Mesendoderm (in vitro differentiated cells): ENCODE results near the gene COL6A3.

ENCODE experiments used
- DNase-seq: peaks from one replicate; pipeline ENCODE4 v3.0.0; 2013
- H2AK5ac ChIP-seq: 2 replicates; pipeline ENCODE4 v1.6.1; 2013; ENCODE audit warnings: low read length, inconsistent platforms
- H2BK120ac ChIP-seq: 2 replicates; pipeline ENCODE4 v1.6.1; 2013; ENCODE audit warnings: low read depth, mild to moderate bottlenecking, low read length, moderate library complexity, mixed read lengths
- H2BK15ac ChIP-seq: replicated peaks from 2 replicates; pipeline ENCODE4 v1.6.1; 2013; ENCODE audit warnings: low read depth, mild to moderate bottlenecking, moderate library complexity
- H2BK5ac ChIP-seq: 2 replicates; pipeline ENCODE4 v1.6.1; 2013; ENCODE audit warnings: low read length, inconsistent platforms
- H3K18ac ChIP-seq: 2 replicates; pipeline ENCODE4 v1.6.1; 2013; ENCODE audit warnings: mild to moderate bottlenecking, low read length, mixed read lengths
- H3K23ac ChIP-seq: one replicate; pipeline ENCODE4 v1.6.1; 2013; ENCODE audit warnings: low read length
- H3K27ac ChIP-seq: 2 replicates; pipeline ENCODE4 v1.5.1; 2013; ENCODE audit warnings: low read depth, mild to moderate bottlenecking, inconsistent platforms, low read length, moderate library complexity
- H3K27me3 ChIP-seq: 2 replicates; pipeline ENCODE4 v1.6.1; 2013; ENCODE audit warnings: low read length, control low read depth, mild to moderate bottlenecking, inconsistent platforms; ENCODE audit not compliant: insufficient read depth, poor library complexity
- H3K36me3 ChIP-seq: 2 replicates; pipeline ENCODE4 v1.6.1; 2013; ENCODE audit warnings: low read length, inconsistent platforms; ENCODE audit not compliant: control insufficient read depth, insufficient read depth
- H3K4ac ChIP-seq: one replicate; pipeline ENCODE4 v1.6.1; 2013; ENCODE audit warnings: low read depth, mild to moderate bottlenecking, low read length, moderate library complexity
- H3K4me1 ChIP-seq: 2 replicates; pipeline ENCODE4 v1.6.1; 2013; ENCODE audit warnings: low read depth, low read length, inconsistent platforms; ENCODE audit not compliant: control insufficient read depth
- H3K4me2 ChIP-seq: 2 replicates; pipeline ENCODE4 v1.6.1; 2013; ENCODE audit warnings: low read length
- H3K4me3 ChIP-seq: 2 replicates; pipeline ENCODE4 v1.5.1; 2013; ENCODE audit warnings: mild to moderate bottlenecking, low read length
- H3K56ac ChIP-seq: one replicate; pipeline ENCODE4 v1.6.1; 2013; ENCODE audit warnings: low read length
- H3K79me1 ChIP-seq: 2 replicates; pipeline ENCODE4 v1.6.1; 2013; ENCODE audit warnings: low read length, inconsistent platforms
- H3K79me2 ChIP-seq: 2 replicates; pipeline ENCODE4 v1.6.1; 2013; ENCODE audit warnings: mild to moderate bottlenecking, low read length; ENCODE audit not compliant: control insufficient read depth, insufficient read depth
- H3K9ac ChIP-seq: 2 replicates; pipeline ENCODE4 v1.6.1; 2013; ENCODE audit warnings: low read length, inconsistent platforms
- H4K5ac ChIP-seq: one replicate; pipeline ENCODE4 v1.6.1; 2013; ENCODE audit warnings: low read length
- H4K8ac ChIP-seq: one replicate; pipeline ENCODE4 v1.6.1; 2013; ENCODE audit warnings: low read depth, mild to moderate bottlenecking, control low read depth, low read length, moderate library complexity
- whole genome bisulfite sequencing: extraction: QIAGEN DNeasy Blood & Tissue Kit; methylation state at CpG from one replicate; pipeline ENCODE4 v1.1.7; 2013; ENCODE audit warnings: low lambda C conversion rate, missing lambda C conversion rate; ENCODE audit not compliant: insufficient coverage; ENCODE audit errors: extremely low coverage; 5-methylcytosine and 5-hydroxymethylcytosine counted together

Gene COL6A3

DNA sequence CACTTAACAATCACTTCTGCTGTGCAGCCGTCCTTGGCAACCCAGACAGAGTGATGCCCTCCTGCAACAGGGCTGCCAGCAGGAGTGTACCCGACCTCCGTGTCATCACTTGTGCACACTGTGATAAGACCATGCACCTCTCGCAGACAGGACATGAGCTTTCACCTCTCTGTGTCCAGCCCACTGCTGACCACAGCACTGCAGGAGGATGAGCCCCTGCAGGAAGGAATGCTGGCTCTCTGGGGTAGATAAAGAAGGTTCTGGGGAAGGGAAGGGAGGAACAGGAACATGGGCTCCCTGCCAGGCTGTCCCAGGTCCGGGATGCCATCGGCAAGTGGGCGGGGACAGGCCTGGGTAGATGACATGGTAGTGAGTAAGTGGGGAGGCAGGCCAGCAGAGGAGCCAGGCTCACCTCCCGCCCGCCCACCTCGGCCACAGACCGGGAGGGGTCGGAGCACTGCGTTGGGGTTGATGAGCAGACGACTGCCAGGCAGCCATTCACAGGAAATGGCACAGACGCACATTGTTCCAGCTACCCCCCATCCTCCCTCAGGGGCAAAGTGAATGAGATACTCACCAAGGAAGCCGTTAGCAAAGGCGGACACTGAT lies 18.6 kb upstream of the COL6A3 start:
- Histone ChIP-seq H3K4me2 (no peak overlapping the region), H3K23ac (no peak overlapping the region), H3K79me2 (no peaks in the 10 kb centered on the region), H2BK120ac (no peak overlapping the region), H4K5ac (no peak overlapping the region), H3K4me3 (no peak overlapping the region), H3K36me3 (no peaks in the 10 kb centered on the region), H3K4ac (no peak overlapping the region), H3K18ac (no peak overlapping the region), H2BK5ac (no peak overlapping the region), H2BK15ac (no peak overlapping the region), H3K27me3 (no peaks in the 10 kb centered on the region), H3K9ac (no peak overlapping the region), H4K8ac (no peak overlapping the region), H3K56ac (no peak overlapping the region), H3K4me1 (no peaks in the 10 kb centered on the region), H3K27ac (no peak overlapping the region), H2AK5ac (no peak overlapping the region), H3K79me1 (no peaks in the 10 kb centered on the region)
- WGBS, result no CpG with 5 or more reads among the region's 17 CpGs
- peak; percentile 68 for DNase-seq

DNA sequence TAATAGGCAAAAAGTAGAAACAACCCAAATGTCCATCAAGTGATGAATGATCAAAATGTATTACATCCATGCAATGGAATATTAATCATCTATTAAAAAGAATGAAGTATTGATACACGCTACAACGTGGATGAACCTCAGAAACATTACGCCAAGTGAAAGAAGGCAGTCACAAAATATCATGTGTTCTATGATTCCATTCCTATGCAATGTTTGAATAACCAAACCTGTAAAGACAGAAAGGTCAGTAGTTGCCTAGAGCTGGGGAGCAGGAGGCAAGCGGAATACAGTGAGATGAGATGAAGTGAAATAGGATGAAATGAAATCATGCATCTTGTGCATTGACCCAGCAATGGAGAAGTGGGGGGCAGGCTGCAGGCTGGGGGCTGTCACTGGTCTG lies 17.9 kb upstream of the COL6A3 start:
- no peak for DNase-seq
- no peak overlapping the region for H2BK120ac ChIP-seq
- H3K23ac ChIP-seq, result no peak overlapping the region
- H3K79me2 ChIP-seq, result no peaks in the 10 kb centered on the region
- no peak overlapping the region for H3K4ac ChIP-seq
- H3K9ac ChIP-seq, result no peak overlapping the region
- no peaks in the 10 kb centered on the region for H3K36me3 ChIP-seq
- H3K4me2 ChIP-seq, result no peak overlapping the region
- no peak overlapping the region for H2AK5ac ChIP-seq
- no peaks in the 10 kb centered on the region for H3K4me1 ChIP-seq
- no peak overlapping the region for H3K56ac ChIP-seq
- no peak overlapping the region for H2BK5ac ChIP-seq
- no CpG with 5 or more reads among the region's 4 CpGs for WGBS
- no peaks in the 10 kb centered on the region for H3K79me1 ChIP-seq
- no peak overlapping the region for H3K27ac ChIP-seq
- H2BK15ac ChIP-seq, result no peak overlapping the region
- no peak overlapping the region for H3K4me3 ChIP-seq
- no peak overlapping the region for H4K8ac ChIP-seq
- H3K27me3 ChIP-seq, result no peaks in the 10 kb centered on the region
- no peak overlapping the region for H3K18ac ChIP-seq
- no peak overlapping the region for H4K5ac ChIP-seq

DNA sequence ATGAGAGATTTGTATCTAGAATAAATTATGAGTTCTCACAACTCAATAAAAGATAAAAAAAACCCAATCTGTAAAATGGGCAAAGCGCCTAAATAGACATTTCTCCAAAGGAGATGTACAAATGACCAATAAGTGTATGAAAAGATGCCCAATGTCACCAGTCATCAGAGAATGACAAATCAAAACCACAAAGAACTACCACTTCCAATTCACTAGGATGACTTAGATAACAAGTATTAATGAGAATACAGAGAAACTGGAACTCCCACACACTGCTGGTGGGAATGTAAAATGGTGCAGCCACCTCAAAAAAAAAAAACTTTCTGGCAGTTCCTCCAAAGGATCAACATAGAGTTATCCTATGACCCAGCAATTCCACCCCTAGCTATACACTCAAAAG lies 17.4 kb upstream of the COL6A3 start:
- no CpG with 5 or more reads among the region's 1 CpG for WGBS
- no peak overlapping the region for H3K4ac ChIP-seq
- H3K27ac ChIP-seq, result no peak overlapping the region

DNA sequence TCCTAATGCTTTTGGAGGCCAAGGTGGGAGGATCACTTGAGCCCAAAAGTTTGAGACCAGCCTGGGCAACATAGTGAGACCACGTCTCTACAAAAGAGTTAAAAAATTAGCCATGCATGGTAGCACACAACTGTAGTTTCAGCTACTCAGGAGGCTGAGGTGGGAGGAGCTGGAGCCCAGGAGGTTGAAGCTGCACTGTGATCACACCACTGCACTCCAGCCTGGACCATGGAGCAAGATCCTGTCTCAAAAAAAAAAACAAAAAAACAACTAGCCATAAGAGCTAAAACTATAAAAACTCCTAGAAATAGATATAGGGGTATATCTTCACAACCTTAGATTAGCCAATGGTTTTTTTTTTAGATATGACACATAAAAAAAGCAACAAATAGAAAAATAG lies 16.9 kb upstream of the COL6A3 start:
- Histone ChIP-seq H4K5ac (no peak overlapping the region), H3K27me3 (no peaks in the 10 kb centered on the region), H2BK5ac (no peak overlapping the region), H3K4ac (no peak overlapping the region), H3K27ac (no peak overlapping the region), H3K4me1 (no peaks in the 10 kb centered on the region), H3K9ac (no peak overlapping the region), H3K56ac (no peak overlapping the region), H2BK15ac (no peak overlapping the region), H3K79me2 (no peaks in the 10 kb centered on the region), H3K4me2 (no peak overlapping the region), H3K18ac (no peak overlapping the region), H3K36me3 (no peaks in the 10 kb centered on the region), H2AK5ac (no peak overlapping the region), H2BK120ac (no peak overlapping the region), H4K8ac (no peak overlapping the region), H3K79me1 (no peaks in the 10 kb centered on the region), H3K4me3 (no peak overlapping the region), H3K23ac (no peak overlapping the region)
- no peak for DNase-seq
- WGBS, result no CpG with 5 or more reads among the region's 1 CpG

More for the DNA sequence above, 17.4 kb upstream of the COL6A3 start:
- Histone ChIP-seq H2BK120ac (no peak overlapping the region), H3K36me3 (no peaks in the 10 kb centered on the region), H3K4me1 (no peaks in the 10 kb centered on the region), H3K18ac (no peak overlapping the region), H2BK5ac (no peak overlapping the region), H2BK15ac (no peak overlapping the region), H3K79me2 (no peaks in the 10 kb centered on the region), H4K8ac (no peak overlapping the region), H4K5ac (no peak overlapping the region), H3K9ac (no peak overlapping the region), H3K4me2 (no peak overlapping the region), H3K4me3 (no peak overlapping the region), H3K79me1 (no peaks in the 10 kb centered on the region), H3K27me3 (no peaks in the 10 kb centered on the region), H2AK5ac (no peak overlapping the region), H3K56ac (no peak overlapping the region), H3K23ac (no peak overlapping the region)
- DNase-seq, result no peak

DNA sequence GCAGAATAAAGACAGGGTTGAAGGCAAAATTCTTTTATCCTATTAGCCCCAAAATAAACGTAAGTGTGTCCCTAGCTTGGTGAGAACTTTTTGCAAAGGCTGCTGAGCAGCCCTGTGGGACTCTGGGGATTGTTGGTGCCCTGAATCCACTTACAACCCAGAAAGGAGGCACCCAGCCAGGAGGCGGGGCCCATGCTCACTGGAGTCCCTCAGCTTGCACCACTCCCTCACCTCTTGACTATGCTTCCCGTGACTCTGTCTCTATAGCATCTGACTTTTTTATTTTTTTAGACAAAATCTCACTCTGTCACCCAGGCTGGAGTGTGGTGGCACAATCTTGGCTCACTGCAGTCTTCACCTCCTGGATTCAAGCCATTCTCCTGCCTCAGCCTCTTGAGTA lies 15.8 kb upstream of the COL6A3 start:
- H4K8ac ChIP-seq, result no peak overlapping the region
- no peak overlapping the region for H2BK120ac ChIP-seq
- H2BK15ac ChIP-seq, result no peak overlapping the region
- H3K9ac ChIP-seq, result no peak overlapping the region
- no peak overlapping the region for H3K4me3 ChIP-seq
- H4K5ac ChIP-seq, result no peak overlapping the region
- no peak overlapping the region for H3K27ac ChIP-seq
- H2BK5ac ChIP-seq, result no peak overlapping the region
- no peak overlapping the region for H3K56ac ChIP-seq
- no peaks in the 10 kb centered on the region for H3K36me3 ChIP-seq
- H3K4me1 ChIP-seq, result no peaks in the 10 kb centered on the region
- no peak overlapping the region for H3K18ac ChIP-seq
- no peaks in the 10 kb centered on the region for H3K27me3 ChIP-seq
- H3K4ac ChIP-seq, result no peak overlapping the region
- DNase-seq, result no peak
- no peak overlapping the region for H3K4me2 ChIP-seq
- no peak overlapping the region for H3K23ac ChIP-seq
- no CpG with 5 or more reads among the region's 3 CpGs for WGBS
- no peaks in the 10 kb centered on the region for H3K79me2 ChIP-seq
- no peaks in the 10 kb centered on the region for H3K79me1 ChIP-seq
- H2AK5ac ChIP-seq, result no peak overlapping the region
